KG1 (cell line): ENCODE measurements around the gene STYX.

Experiments used
- DNase-seq: peaks from one replicate; lab custom pipeline; 2025; lab: John Stamatoyannopoulos, UW

Gene STYX

GRCh38 chr14:52790011-52790755 lies 60.2 kb downstream of the STYX start:
- no peak for DNase-seq

DNA sequence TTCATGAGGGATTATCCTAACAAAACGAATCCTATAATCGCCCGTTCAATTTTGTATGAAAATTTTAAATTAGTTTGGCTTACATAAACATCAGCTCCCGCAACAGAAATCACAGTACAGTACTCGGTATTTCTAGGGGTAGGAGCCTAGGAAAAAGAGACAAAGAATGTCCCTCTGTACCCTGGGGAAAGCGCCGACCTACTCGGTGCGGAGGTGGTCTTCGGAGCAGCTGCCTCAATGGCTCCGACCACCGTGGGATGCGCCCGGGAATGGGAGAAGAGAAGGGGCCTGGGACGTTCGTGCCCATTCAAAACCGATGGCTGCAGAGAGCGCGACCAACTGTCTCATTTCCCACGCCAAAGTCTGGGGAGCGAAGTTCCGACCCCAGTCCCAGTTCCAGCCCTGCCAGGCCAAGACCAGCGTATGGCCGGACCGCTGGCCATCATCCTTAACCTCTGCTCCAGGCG lies 60.8 kb downstream of the STYX start:
- no peak for DNase-seq

DNA sequence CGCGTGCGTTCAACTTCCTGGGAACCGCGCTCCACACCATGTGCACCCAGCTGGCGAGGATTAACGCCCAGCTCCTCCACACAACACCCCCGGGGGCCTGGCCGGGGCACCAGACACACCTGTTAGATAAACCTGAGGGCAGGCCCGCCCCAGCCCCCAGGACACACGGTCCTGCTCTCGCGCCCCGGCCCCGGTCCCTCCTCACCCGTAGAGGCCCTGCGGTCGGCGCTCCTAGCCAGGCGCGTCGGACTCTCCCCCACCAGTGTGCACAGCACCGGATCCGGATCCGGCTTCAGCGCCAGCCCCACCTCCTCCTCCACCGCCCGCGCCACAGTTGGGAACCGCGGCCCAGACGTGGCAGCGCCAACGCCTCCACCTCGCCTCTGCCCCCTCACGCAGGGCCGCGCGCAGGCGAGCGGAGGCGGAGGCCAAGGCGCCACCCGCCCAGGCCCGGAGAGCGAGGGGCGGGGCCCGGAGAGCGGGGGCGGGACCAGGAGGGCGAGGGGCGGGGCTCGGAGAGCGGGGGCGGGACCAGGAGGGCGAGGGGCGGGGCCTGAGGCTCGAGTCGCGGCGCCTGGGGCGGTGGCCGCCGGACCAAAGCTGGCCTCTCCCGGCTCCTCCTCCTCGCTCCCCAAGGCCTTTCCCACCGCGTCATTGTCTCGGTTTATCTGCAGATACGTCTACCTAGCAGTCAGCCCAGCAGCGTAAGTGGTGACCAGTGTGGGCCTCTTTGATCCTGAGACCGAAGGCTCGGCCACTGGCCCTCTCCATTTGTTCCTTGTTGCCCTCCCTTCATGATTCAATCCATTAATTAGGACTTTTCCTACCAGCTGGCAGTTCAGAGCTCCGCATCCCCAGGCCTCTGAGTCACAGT lies 61.5 kb downstream of the STYX start, which contains the start of gene GNPNAT1:
Gene GNPNAT1 (minus strand): TSS at position 385 of the 874 bp plus-strand sequence. CDS start 6,957 bp downstream, outside the sequence.
- peak; percentile 60 for DNase-seq

DNA sequence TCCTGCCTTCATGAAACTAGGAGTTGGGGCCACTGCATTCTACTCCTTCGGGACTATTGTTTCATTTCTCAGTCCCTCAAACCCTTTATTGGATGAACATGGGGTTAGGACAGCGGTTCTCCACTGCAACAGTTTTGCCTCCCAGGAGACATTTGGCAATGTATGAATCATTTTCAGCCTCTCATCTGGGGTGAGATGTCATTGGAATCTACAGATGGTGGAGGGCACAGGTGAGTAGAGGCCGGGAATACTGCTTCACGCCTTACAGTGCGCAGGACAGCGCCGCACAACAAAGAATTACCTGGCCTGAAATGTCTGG lies 62.1 kb downstream of the STYX start:
- no peak for DNase-seq

GRCh38 chr14:52793061-52793460 lies 63.1 kb downstream of the STYX start:
- no peak for DNase-seq

- DNase-seq = no peak
These were observed 67.7 kb downstream of the STYX start for GRCh38 chr14:52797653-52798052.

GRCh38 chr14:52798826-52799225 lies 68.9 kb downstream of the STYX start:
- DNase-seq = no peak

- DNase-seq = no peak
These were observed 71.2 kb downstream of the STYX start for GRCh38 chr14:52801014-52801712.

GRCh38 chr14:52802597-52802996 lies 72.6 kb downstream of the STYX start:
- DNase-seq = no peak

GRCh38 chr14:52806115-52806514 lies 76.1 kb downstream of the STYX start:
- no peak for DNase-seq

DNA sequence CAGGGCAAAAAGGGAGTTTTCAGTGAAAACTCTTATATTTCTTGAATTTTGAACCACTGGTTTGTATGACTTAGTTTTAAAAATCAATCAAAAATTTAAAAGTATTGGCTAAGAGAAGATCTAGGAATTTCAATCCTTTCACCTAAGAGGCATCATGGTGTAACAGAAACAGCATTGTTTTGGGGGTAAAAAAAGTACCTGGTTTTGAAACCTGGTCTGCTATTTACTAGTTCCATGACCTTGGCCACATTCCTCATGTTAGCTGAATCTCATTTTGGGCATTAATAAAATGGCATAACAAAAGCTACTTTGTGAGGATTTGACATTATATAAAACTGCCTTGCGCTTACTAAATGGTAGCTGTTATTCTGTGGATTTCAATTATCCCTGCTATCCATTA lies 78.1 kb downstream of the STYX start:
- DNase-seq = no peak

GRCh38 chr14:52821805-52822250 lies 91.9 kb downstream of the STYX start:
- DNase-seq = no peak

DNA sequence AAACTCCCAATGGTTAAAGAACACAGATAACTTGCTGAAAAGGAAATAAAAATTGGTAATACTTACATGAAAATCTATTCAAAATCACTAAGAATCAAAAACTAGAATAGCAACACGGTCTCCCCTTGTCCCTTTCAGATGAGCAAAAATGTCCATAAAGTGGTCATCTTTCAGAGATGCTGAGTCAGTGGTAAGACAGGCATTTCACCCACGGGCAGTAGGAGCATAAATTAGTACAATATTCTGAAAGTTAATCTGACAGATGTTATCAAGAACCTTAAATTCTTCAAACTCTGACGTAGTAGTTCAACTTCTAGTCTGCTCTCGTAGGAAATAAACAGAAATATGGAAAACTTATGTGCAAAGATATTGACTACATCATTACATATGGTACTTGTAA lies 94.5 kb downstream of the STYX start:
- DNase-seq = no peak
